SK-N-SH treated with all-trans-retinoic acid at 6 μM for 48 hours (cell line): ENCODE results near the gene KRTAP10-1.

ENCODE experiments used
- CSRNP3 ChIP-seq: fragments of 250-450 bp; sonication (Bioruptor Pico); IDR thresholded peaks from 2 replicates; pipeline ENCODE4 v1.5.1; 2021; ENCODE audit warnings: mild to moderate bottlenecking, moderate library complexity
- GLIS3 ChIP-seq: fragments of 250-450 bp; sonication (Bioruptor Pico); IDR thresholded peaks from 2 replicates; pipeline ENCODE4 v1.5.0; 2020; ENCODE audit warnings: mild to moderate bottlenecking, moderate library complexity
- ISL1 ChIP-seq: fragments of 250-450 bp; sonication (Bioruptor Pico); IDR thresholded peaks from 2 replicates; pipeline ENCODE4 v2.1.2; 2022; ENCODE audit warnings: mild to moderate bottlenecking, moderate library complexity
- PATZ1 ChIP-seq: fragments of 250-450 bp; sonication (Bioruptor Pico); IDR thresholded peaks from 2 replicates; pipeline ENCODE4 v1.8.0; 2020; ENCODE audit warnings: mild to moderate bottlenecking, moderate library complexity, borderline replicate concordance
- PPARA ChIP-seq: fragments of 250-450 bp; sonication (Bioruptor Pico); IDR thresholded peaks from 2 replicates; pipeline ENCODE4 v1.5.0; 2020; ENCODE audit warnings: mild to moderate bottlenecking, borderline replicate concordance
- RARB ChIP-seq: fragments of 250-450 bp; sonication (Bioruptor Pico); IDR thresholded peaks from 2 replicates; pipeline ENCODE4 v1.8.0; 2021; ENCODE audit warnings: mild to moderate bottlenecking, moderate library complexity
- SNAI2 ChIP-seq: fragments of 250-450 bp; sonication (Bioruptor Pico); IDR thresholded peaks from 2 replicates; pipeline ENCODE4 v1.5.0; 2020; ENCODE audit warnings: mild to moderate bottlenecking, moderate library complexity
- TOX ChIP-seq: fragments of 250-450 bp; sonication (Bioruptor Pico); IDR thresholded peaks from 2 replicates; pipeline ENCODE4 v1.8.0; 2021; ENCODE audit warnings: mild to moderate bottlenecking, moderate library complexity, borderline replicate concordance
- ZFP3 ChIP-seq: fragments of 250-450 bp; sonication (Bioruptor Pico); IDR thresholded peaks from 2 replicates; pipeline ENCODE4 v1.5.0; 2020; ENCODE audit warnings: mild to moderate bottlenecking, moderate library complexity
- ZFP30 ChIP-seq: fragments of 450-650 bp; formaldehyde crosslinking; IDR thresholded peaks from 2 replicates; pipeline ENCODE4 v1.5.0; 2022; ENCODE audit warnings: mild to moderate bottlenecking, moderate library complexity
- ZNF70 ChIP-seq: fragments of 450-650 bp; formaldehyde crosslinking; IDR thresholded peaks from 2 replicates; pipeline ENCODE4 v1.5.0; 2020; ENCODE audit warnings: mild to moderate bottlenecking, moderate library complexity
- TF ChIP-seq, protein P1 (sequence below): fragments of 250-450 bp; sonication (Bioruptor Pico); IDR thresholded peaks from 2 replicates; pipeline ENCODE4 v1.5.1; 2020; ENCODE audit warnings: low read depth, mild to moderate bottlenecking, moderate library complexity
- TF ChIP-seq, protein P2 (sequence below): fragments of 250-450 bp; sonication (Bioruptor Pico); IDR thresholded peaks from 2 replicates; pipeline ENCODE4 v1.5.0; 2020; ENCODE audit warnings: mild to moderate bottlenecking, moderate library complexity

DNA sequence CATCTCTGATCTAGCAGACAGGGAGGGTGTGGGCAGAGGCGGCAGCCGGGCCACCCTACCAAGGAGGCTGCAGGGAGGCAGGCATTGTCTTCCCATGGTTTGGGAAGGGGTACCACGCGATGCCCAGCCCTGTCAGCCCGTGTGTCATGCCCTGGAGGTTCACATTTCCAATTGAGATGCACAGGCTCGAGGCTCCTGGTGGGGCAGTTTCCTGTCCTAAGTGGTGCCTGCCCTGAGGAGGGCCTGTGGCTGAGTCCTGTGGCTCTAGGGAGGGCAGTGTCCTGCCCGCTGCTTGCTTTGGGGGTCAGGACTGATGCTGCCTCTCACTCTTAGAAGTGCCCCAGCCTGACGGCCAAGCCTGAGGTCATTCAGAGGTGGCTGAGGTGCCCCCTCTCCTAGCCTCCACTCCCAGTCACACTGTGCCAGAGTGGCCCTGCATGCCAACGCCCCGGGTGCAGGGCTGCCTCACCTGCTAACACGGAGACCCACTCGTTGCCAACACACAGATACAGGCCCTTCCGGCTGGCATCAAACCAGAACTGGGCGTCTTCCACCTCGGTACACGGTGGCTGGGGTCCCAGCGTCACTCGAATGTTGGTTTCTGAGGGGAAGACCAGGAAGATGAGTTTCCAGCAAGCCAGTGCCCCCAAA is 11.9 kb downstream of the KRTAP10-1 start:
- no peak for TF ChIP-seq ZFP3 (CRISPR knock-in tag)
- TF ChIP-seq, protein P1, sequence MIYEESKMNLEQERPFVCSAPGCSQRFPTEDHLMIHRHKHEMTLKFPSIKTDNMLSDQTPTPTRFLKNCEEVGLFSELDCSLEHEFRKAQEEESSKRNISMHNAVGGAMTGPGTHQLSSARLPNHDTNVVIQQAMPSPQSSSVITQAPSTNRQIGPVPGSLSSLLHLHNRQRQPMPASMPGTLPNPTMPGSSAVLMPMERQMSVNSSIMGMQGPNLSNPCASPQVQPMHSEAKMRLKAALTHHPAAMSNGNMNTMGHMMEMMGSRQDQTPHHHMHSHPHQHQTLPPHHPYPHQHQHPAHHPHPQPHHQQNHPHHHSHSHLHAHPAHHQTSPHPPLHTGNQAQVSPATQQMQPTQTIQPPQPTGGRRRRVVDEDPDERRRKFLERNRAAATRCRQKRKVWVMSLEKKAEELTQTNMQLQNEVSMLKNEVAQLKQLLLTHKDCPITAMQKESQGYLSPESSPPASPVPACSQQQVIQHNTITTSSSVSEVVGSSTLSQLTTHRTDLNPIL: no peak
- TF ChIP-seq SNAI2 (CRISPR knock-in tag): no peak
- no peak for TF ChIP-seq RARB (CRISPR knock-in tag)
- TF ChIP-seq TOX (CRISPR knock-in tag): no peak
- no peak for TF ChIP-seq ZNF70
- TF ChIP-seq, protein P2, sequence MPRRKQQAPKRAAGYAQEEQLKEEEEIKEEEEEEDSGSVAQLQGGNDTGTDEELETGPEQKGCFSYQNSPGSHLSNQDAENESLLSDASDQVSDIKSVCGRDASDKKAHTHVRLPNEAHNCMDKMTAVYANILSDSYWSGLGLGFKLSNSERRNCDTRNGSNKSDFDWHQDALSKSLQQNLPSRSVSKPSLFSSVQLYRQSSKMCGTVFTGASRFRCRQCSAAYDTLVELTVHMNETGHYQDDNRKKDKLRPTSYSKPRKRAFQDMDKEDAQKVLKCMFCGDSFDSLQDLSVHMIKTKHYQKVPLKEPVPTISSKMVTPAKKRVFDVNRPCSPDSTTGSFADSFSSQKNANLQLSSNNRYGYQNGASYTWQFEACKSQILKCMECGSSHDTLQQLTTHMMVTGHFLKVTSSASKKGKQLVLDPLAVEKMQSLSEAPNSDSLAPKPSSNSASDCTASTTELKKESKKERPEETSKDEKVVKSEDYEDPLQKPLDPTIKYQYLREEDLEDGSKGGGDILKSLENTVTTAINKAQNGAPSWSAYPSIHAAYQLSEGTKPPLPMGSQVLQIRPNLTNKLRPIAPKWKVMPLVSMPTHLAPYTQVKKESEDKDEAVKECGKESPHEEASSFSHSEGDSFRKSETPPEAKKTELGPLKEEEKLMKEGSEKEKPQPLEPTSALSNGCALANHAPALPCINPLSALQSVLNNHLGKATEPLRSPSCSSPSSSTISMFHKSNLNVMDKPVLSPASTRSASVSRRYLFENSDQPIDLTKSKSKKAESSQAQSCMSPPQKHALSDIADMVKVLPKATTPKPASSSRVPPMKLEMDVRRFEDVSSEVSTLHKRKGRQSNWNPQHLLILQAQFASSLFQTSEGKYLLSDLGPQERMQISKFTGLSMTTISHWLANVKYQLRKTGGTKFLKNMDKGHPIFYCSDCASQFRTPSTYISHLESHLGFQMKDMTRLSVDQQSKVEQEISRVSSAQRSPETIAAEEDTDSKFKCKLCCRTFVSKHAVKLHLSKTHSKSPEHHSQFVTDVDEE: no peak
- TF ChIP-seq ISL1 (CRISPR knock-in tag): no peak
- no peak for TF ChIP-seq ZFP30 (CRISPR knock-in tag)
- no peak for TF ChIP-seq PATZ1 (CRISPR knock-in tag)
- no peak for TF ChIP-seq PPARA (CRISPR knock-in tag)
- TF ChIP-seq GLIS3 (CRISPR knock-in tag): no peak
- TF ChIP-seq CSRNP3: no peak
